Mesodermal cell (in vitro differentiated cells): Measurements from ENCODE around the gene GPRIN3. TPM values are rescaled to one million over a fixed set of nuclear protein-coding genes. Genes with fewer than 3 reads are reported as not detected.

Experiments
- H3K27ac ChIP-seq: 2 replicates; pipeline ENCODE4 v1.7.0; 2013; ENCODE audit warnings: mild to moderate bottlenecking, low read depth, low read length, moderate library complexity; ENCODE audit not compliant: severe bottlenecking
- H3K36me3 ChIP-seq: 2 replicates; pipeline ENCODE4 v1.7.1; 2013; ENCODE audit warnings: mild to moderate bottlenecking, low read length, moderate library complexity; ENCODE audit not compliant: control insufficient read depth, insufficient read depth
- H3K4me1 ChIP-seq: one replicate; pipeline ENCODE4 v1.7.1; 2013; ENCODE audit warnings: mild to moderate bottlenecking, low read length; ENCODE audit not compliant: insufficient read depth, control insufficient read depth, poor library complexity, severe bottlenecking
- H3K4me3 ChIP-seq: 2 replicates; pipeline ENCODE4 v1.7.0; 2013; ENCODE audit warnings: low read length, control low read depth, mild to moderate bottlenecking; ENCODE audit not compliant: insufficient read depth, poor library complexity, severe bottlenecking; ENCODE audit errors: extremely low read depth
- H3K9me3 ChIP-seq: 2 replicates; pipeline ENCODE4 v1.7.1; 2013; ENCODE audit warnings: mild to moderate bottlenecking, low read length, moderate library complexity; ENCODE audit not compliant: control insufficient read depth
- WGBS, 2 experiments: methylation state at CpG; one replicate each; pipeline ENCODE4 v1.1.5; 2013; ENCODE audit warnings: missing lambda C conversion rate in 2 of 2; ENCODE audit not compliant: insufficient coverage in 2 of 2; 5-methylcytosine and 5-hydroxymethylcytosine counted together
- polyA plus RNA-seq, 2 experiments: library from polyadenylated mRNA; stranded (reverse); fragments of 50-300 nt; gene quantifications; one replicate each; pipeline ENCODE4 v1.2.3, GENCODE V29; 2013

The GPRIN3 gene
- polyA plus RNA-seq (2013, experiment 1 of 2) = 2.2 TPM
- 1.9 TPM for polyA plus RNA-seq (2013, experiment 2 of 2)

- no peak within 1 kb of the TSS for H3K27ac ChIP-seq
- 1% methylated on average over 38 to 49 of the region's 67 CpGs for WGBS, 2 experiments
- peak within 1 kb of the TSS; percentile 70 for H3K4me3 ChIP-seq
- H3K4me1 ChIP-seq = peaks cover 8% of the 10 kb centered on the region
- H3K36me3 ChIP-seq = no peaks in the 10 kb centered on the region
- H3K9me3 ChIP-seq = no peaks in the 10 kb centered on the region
Measured at GRCh38 chr4:89307446-89308160, at the start of gene GPRIN3. Gene GPRIN3, minus strand, starts transcription at chr4:89307800. Its CDS starts 57,690 bp downstream, at chr4:89250110.

- WGBS, 2 experiments = 80 to 93% methylated on average over 1 to 2 of the region's 3 CpGs
Measured at GRCh38 chr4:89357340-89357739, 49.7 kb upstream of the GPRIN3 start.

GRCh38 chr4:89356086-89356485 is 48.5 kb upstream of the GPRIN3 start:
- Histone ChIP-seq H3K4me1 (no peaks in the 10 kb centered on the region), H3K36me3 (no peaks in the 10 kb centered on the region), H3K9me3 (no peaks in the 10 kb centered on the region), H3K4me3 (no peak overlapping the region), H3K27ac (no peak overlapping the region)
- WGBS, 2 experiments = 100% methylated on average over 1 of the region's 1 CpG; no CpG with 5 or more reads in 1 of the 2 experiments

More at GRCh38 chr4:89357340-89357739, 49.7 kb upstream of the GPRIN3 start:
- Histone ChIP-seq H3K36me3 (no peaks in the 10 kb centered on the region), H3K9me3 (no peaks in the 10 kb centered on the region), H3K27ac (no peak overlapping the region), H3K4me1 (no peaks in the 10 kb centered on the region), H3K4me3 (no peak overlapping the region)

- Histone ChIP-seq H3K9me3 (no peaks in the 10 kb centered on the region), H3K4me1 (no peaks in the 10 kb centered on the region), H3K4me3 (no peak overlapping the region), H3K27ac (no peak overlapping the region), H3K36me3 (no peaks in the 10 kb centered on the region)
- 86 to 100% methylated on average over 1 of the region's 3 CpGs for WGBS, 2 experiments
Measured at GRCh38 chr4:89353514-89353913, 45.9 kb upstream of the GPRIN3 start.

GRCh38 chr4:89352541-89352940 is 44.9 kb upstream of the GPRIN3 start:
- no peaks in the 10 kb centered on the region for H3K36me3 ChIP-seq
- no CpG with 5 or more reads among the region's 1 CpG for WGBS, 2 experiments
- no peaks in the 10 kb centered on the region for H3K9me3 ChIP-seq
- H3K4me3 ChIP-seq = no peak overlapping the region
- H3K4me1 ChIP-seq = no peaks in the 10 kb centered on the region
- H3K27ac ChIP-seq = no peak overlapping the region

GRCh38 chr4:89351201-89351600 is 43.6 kb upstream of the GPRIN3 start:
- H3K9me3 ChIP-seq = no peaks in the 10 kb centered on the region
- H3K27ac ChIP-seq = no peak overlapping the region
- H3K36me3 ChIP-seq = no peaks in the 10 kb centered on the region
- H3K4me1 ChIP-seq = no peaks in the 10 kb centered on the region
- no CpG with 5 or more reads among the region's 2 CpGs for WGBS, 2 experiments
- no peak overlapping the region for H3K4me3 ChIP-seq

- no CpG with 5 or more reads among the region's 2 CpGs for WGBS, 2 experiments
Measured at GRCh38 chr4:89347363-89348025, 39.9 kb upstream of the GPRIN3 start.

GRCh38 chr4:89344571-89344970 is 37.0 kb upstream of the GPRIN3 start:
- H3K4me3 ChIP-seq = no peak overlapping the region
- H3K9me3 ChIP-seq = no peaks in the 10 kb centered on the region
- H3K4me1 ChIP-seq = no peaks in the 10 kb centered on the region
- H3K27ac ChIP-seq = no peak overlapping the region
- 75 to 83% methylated on average over 1 of the region's 3 CpGs for WGBS, 2 experiments
- no peaks in the 10 kb centered on the region for H3K36me3 ChIP-seq

More at GRCh38 chr4:89347363-89348025, 39.9 kb upstream of the GPRIN3 start:
- no peak overlapping the region for H3K27ac ChIP-seq
- no peak overlapping the region for H3K4me3 ChIP-seq
- H3K9me3 ChIP-seq = no peaks in the 10 kb centered on the region
- H3K4me1 ChIP-seq = no peaks in the 10 kb centered on the region
- H3K36me3 ChIP-seq = no peaks in the 10 kb centered on the region

GRCh38 chr4:89338206-89338605 is 30.6 kb upstream of the GPRIN3 start:
- Histone ChIP-seq H3K4me1 (no peaks in the 10 kb centered on the region), H3K4me3 (no peak overlapping the region), H3K27ac (no peak overlapping the region), H3K36me3 (no peaks in the 10 kb centered on the region), H3K9me3 (no peaks in the 10 kb centered on the region)

GRCh38 chr4:89337681-89338080 is 30.1 kb upstream of the GPRIN3 start:
- Histone ChIP-seq H3K4me1 (no peaks in the 10 kb centered on the region), H3K4me3 (no peak overlapping the region), H3K27ac (no peak overlapping the region), H3K36me3 (no peaks in the 10 kb centered on the region), H3K9me3 (no peaks in the 10 kb centered on the region)
- WGBS, 2 experiments = 100% methylated on average over 1 to 2 of the region's 2 CpGs
